ENCODE measurements around the gene SULT2A1.

Gene SULT2A1

DNA sequence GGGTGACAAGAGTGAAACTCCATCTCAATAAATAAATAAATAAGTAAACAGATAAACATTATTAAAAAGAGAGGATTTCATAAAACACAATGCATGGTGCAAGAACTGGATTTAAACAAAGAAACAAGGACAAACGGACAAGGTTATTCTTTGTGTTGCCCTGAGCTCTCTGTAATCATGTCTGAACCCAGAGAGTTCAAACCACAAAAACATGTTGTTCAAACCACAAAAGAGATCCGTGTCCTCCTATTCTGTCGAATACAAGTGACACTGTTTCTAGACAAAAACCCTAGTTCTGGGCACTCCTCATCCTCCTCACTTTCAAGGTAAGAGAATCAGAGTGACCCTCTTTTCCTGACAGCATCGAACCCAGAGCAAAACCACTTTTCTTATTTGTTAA is 31.7 kb downstream of the SULT2A1 start:
- no peaks in the 10 kb centered on the region for H3K9me2 ChIP-seq (ENCODE audit: low read depth, low read length)
- H3K36me3 ChIP-seq (ENCODE audit: insufficient read depth, low read length), result no peaks in the 10 kb centered on the region
- no peaks in the 10 kb centered on the region for H3K9me3 ChIP-seq (ENCODE audit: low read length)
- no peaks in the 10 kb centered on the region for H3K27me3 ChIP-seq (ENCODE audit: insufficient read depth, low read length)
- H3K4me3 ChIP-seq (ENCODE audit: low read depth, low read length, poor library complexity, severe bottlenecking), result no peak overlapping the region
- no peak for TF ChIP-seq EZH2 (IDR thresholded peaks at IDR 0.05; ENCODE audit: borderline replicate concordance, low read length)
- H4K20me1 ChIP-seq (ENCODE audit: insufficient read depth, low read length), result no peaks in the 10 kb centered on the region
- no peaks in the 10 kb centered on the region for H3F3A ChIP-seq (ENCODE audit: insufficient read depth, low read length)
- H2AFZ ChIP-seq (ENCODE audit: low read length), result no peak overlapping the region
- H3K79me2 ChIP-seq (ENCODE audit: insufficient read depth, low read length), result no peaks in the 10 kb centered on the region
- no peak overlapping the region for H3K4me2 ChIP-seq (ENCODE audit: low read length)
- H3K4me1 ChIP-seq (ENCODE audit: insufficient read depth, low read length, severe bottlenecking), result no peaks in the 10 kb centered on the region
- no peak overlapping the region for H3K9ac ChIP-seq (ENCODE audit: low read length)
- no peak overlapping the region for H3K27ac ChIP-seq (ENCODE audit: low read depth, low read length, poor library complexity, severe bottlenecking)

GRCh38 chr19:47853003-47853402 is 33.1 kb downstream of the SULT2A1 start:
- no peak overlapping the region for H3K27ac ChIP-seq (ENCODE audit: low read depth, low read length, poor library complexity, severe bottlenecking)
- H3K4me3 ChIP-seq (ENCODE audit: low read depth, low read length, poor library complexity, severe bottlenecking), result no peak overlapping the region
- H3F3A ChIP-seq (ENCODE audit: insufficient read depth, low read length), result no peaks in the 10 kb centered on the region
- no peak overlapping the region for H2AFZ ChIP-seq (ENCODE audit: low read length)
- H3K9me3 ChIP-seq (ENCODE audit: low read length), result no peaks in the 10 kb centered on the region
- no peak for TF ChIP-seq CTCF (IDR thresholded peaks at IDR 0.05; ENCODE audit: low read length)
- no peak for TF ChIP-seq EZH2 (IDR thresholded peaks at IDR 0.05; ENCODE audit: borderline replicate concordance, low read length)
- no peak overlapping the region for H3K9ac ChIP-seq (ENCODE audit: low read length)
- H3K9me2 ChIP-seq (ENCODE audit: low read depth, low read length), result no peaks in the 10 kb centered on the region
- H3K4me1 ChIP-seq (ENCODE audit: insufficient read depth, low read length, severe bottlenecking), result no peaks in the 10 kb centered on the region
- no peaks in the 10 kb centered on the region for H3K79me2 ChIP-seq (ENCODE audit: insufficient read depth, low read length)
- H3K36me3 ChIP-seq (ENCODE audit: insufficient read depth, low read length), result no peaks in the 10 kb centered on the region
- no peak overlapping the region for H3K4me2 ChIP-seq (ENCODE audit: low read length)
- H3K27me3 ChIP-seq (ENCODE audit: insufficient read depth, low read length), result no peaks in the 10 kb centered on the region
- H4K20me1 ChIP-seq (ENCODE audit: insufficient read depth, low read length), result no peaks in the 10 kb centered on the region

- no peak overlapping the region for H2AFZ ChIP-seq (ENCODE audit: low read length)
- H3F3A ChIP-seq (ENCODE audit: insufficient read depth, low read length), result no peaks in the 10 kb centered on the region
- H3K4me1 ChIP-seq (ENCODE audit: insufficient read depth, low read length, severe bottlenecking), result no peaks in the 10 kb centered on the region
- no peaks in the 10 kb centered on the region for H3K79me2 ChIP-seq (ENCODE audit: insufficient read depth, low read length)
- no peaks in the 10 kb centered on the region for H3K36me3 ChIP-seq (ENCODE audit: insufficient read depth, low read length)
- no peak overlapping the region for H3K9ac ChIP-seq (ENCODE audit: low read length)
- no peaks in the 10 kb centered on the region for H4K20me1 ChIP-seq (ENCODE audit: insufficient read depth, low read length)
- no peaks in the 10 kb centered on the region for H3K27me3 ChIP-seq (ENCODE audit: insufficient read depth, low read length)
- no peaks in the 10 kb centered on the region for H3K9me3 ChIP-seq (ENCODE audit: low read length)
- TF ChIP-seq EZH2 (IDR thresholded peaks at IDR 0.05; ENCODE audit: borderline replicate concordance, low read length) (no peak), CTCF (IDR thresholded peaks at IDR 0.05; ENCODE audit: low read length) (peak; percentile 26; the same call in 1 of the 2 replicates)
- H3K4me3 ChIP-seq (ENCODE audit: low read depth, low read length, poor library complexity, severe bottlenecking), result no peak overlapping the region
- H3K9me2 ChIP-seq (ENCODE audit: low read depth, low read length), result no peaks in the 10 kb centered on the region
- no peak overlapping the region for H3K4me2 ChIP-seq (ENCODE audit: low read length)
- H3K27ac ChIP-seq (ENCODE audit: low read depth, low read length, poor library complexity, severe bottlenecking), result no peak overlapping the region
These were observed 37.2 kb downstream of the SULT2A1 start for GRCh38 chr19:47848823-47849473.

- Histone ChIP-seq H3K4me3 (ENCODE audit: low read depth, low read length, poor library complexity, severe bottlenecking) (no peak overlapping the region), H3K4me1 (ENCODE audit: insufficient read depth, low read length, severe bottlenecking) (no peaks in the 10 kb centered on the region), H3K36me3 (ENCODE audit: insufficient read depth, low read length) (no peaks in the 10 kb centered on the region), H3K27ac (ENCODE audit: low read depth, low read length, poor library complexity, severe bottlenecking) (no peak overlapping the region), H3K27me3 (ENCODE audit: insufficient read depth, low read length) (no peaks in the 10 kb centered on the region), H4K20me1 (ENCODE audit: insufficient read depth, low read length) (no peaks in the 10 kb centered on the region), H3K9me3 (ENCODE audit: low read length) (no peaks in the 10 kb centered on the region), H3K9ac (ENCODE audit: low read length) (no peak overlapping the region), H3K9me2 (ENCODE audit: low read depth, low read length) (no peaks in the 10 kb centered on the region), H3K79me2 (ENCODE audit: insufficient read depth, low read length) (no peaks in the 10 kb centered on the region), H3F3A (ENCODE audit: insufficient read depth, low read length) (no peaks in the 10 kb centered on the region), H2AFZ (ENCODE audit: low read length) (no peak overlapping the region), H3K4me2 (ENCODE audit: low read length) (no peak overlapping the region)
- TF ChIP-seq CTCF (IDR thresholded peaks at IDR 0.05; ENCODE audit: low read length) (no peak), EZH2 (IDR thresholded peaks at IDR 0.05; ENCODE audit: borderline replicate concordance, low read length) (no peak)
These were observed 37.7 kb downstream of the SULT2A1 start for GRCh38 chr19:47848425-47848822.
